Thoracic aorta (tissue), 2 donors: ENCODE data around the gene FN1. TPM values are rescaled to one million over a fixed set of nuclear protein-coding genes. Genes with fewer than 3 reads are reported as not detected.
A peak's percentile ranks its signal among the peaks of the same experiment; 100 is the strongest.
"Not testable (repeated sequence)": the region's sequence is repeated elsewhere in the genome, so short reads cannot be mapped to it uniquely, and the experiment has no call there.

Experiments
- ATAC-seq: fragments of 150-250 bp; one replicate; pipeline ENCODE4 v1.8.0; 2017; ENCODE audit warnings: low read depth; ENCODE audit not compliant: insufficient number of reproducible peaks, low FRiP score
- DNase-seq: peaks from one replicate; pipeline ENCODE4 v3.0.0-alpha.2; 2020; ENCODE audit warnings: low spot score
- H3K27ac ChIP-seq, 2 donors: fragments of 200-600 bp; sonication (generic); 1 replicate in 1 of 2; 2 replicates in 1 of 2; pipeline ENCODE4 v1.5.1; 2016; ENCODE audit warnings: mild to moderate bottlenecking in 2 of 2, moderate library complexity in 2 of 2
- H3K27me3 ChIP-seq: fragments of 200-600 bp; sonication (generic); replicated peaks from 2 replicates; pipeline ENCODE4 v1.6.0; 2016; ENCODE audit warnings: mild to moderate bottlenecking; ENCODE audit not compliant: insufficient read depth
- H3K36me3 ChIP-seq: fragments of 200-600 bp; sonication (generic); one replicate; pipeline ENCODE4 v1.5.1; 2016
- H3K4me1 ChIP-seq, 2 donors: fragments of 200-600 bp; sonication (generic); 1 replicate in 1 of 2; 2 replicates in 1 of 2; pipeline versions ENCODE4 v1.5.1 to v1.6.0; 2016; ENCODE audit warnings: low read depth in 2 of 2, mild to moderate bottlenecking in 1 of 2; ENCODE audit not compliant: control insufficient read depth in 1 of 2
- H3K4me3 ChIP-seq: fragments of 200-600 bp; sonication (generic); 2 replicates; pipeline ENCODE4 v1.5.1; 2016; ENCODE audit warnings: mild to moderate bottlenecking
- H3K9me3 ChIP-seq: fragments of 200-600 bp; sonication (generic); 2 replicates; pipeline ENCODE4 v1.5.1; 2016
- total RNA-seq, 2 donors: library from RNA; depleted of rRNA; stranded (reverse); fragments of >200 nt; gene quantifications; one replicate each; pipeline versions ENCODE4 v1.1.0 to v1.2.3, GENCODE V29; 2016
- TF ChIP-seq, protein P1 (sequence below): fragments of 200-600 bp; sonication (generic); IDR thresholded peaks from one replicate; pipeline ENCODE4 v1.5.1; 2019; ENCODE audit warnings: antibody characterized with exemption

Gene FN1
- total RNA-seq, 2 donors from 2014 or later = 6,415 to 8,882 TPM

DNA sequence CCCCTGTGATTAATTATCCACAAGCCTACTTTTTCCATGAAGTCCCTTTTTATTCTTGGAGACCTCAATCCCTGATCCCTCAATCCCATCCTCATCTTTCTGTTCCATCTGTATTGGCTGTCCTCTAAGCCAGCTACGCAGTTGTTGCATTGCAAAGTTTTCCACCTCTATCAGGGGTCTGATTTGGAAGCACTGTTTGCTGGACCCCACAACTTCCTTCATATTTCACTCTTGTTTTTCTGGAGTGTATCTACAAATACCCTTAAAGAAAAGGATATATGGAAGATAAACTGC is 22.4 kb downstream of the FN1 start:
- Histone ChIP-seq H3K4me1 (peaks cover 7 to 70% of the 10 kb centered on the region in 2 donors), H3K4me3 (no peak overlapping the region), H3K27me3 (no peaks in the 10 kb centered on the region), H3K27ac (peak overlapping the region; percentile 5 to 16), H3K36me3 (peaks cover 59% of the 10 kb centered on the region), H3K9me3 (no peaks in the 10 kb centered on the region)
- no peak for DNase-seq
- TF ChIP-seq, protein P1, sequence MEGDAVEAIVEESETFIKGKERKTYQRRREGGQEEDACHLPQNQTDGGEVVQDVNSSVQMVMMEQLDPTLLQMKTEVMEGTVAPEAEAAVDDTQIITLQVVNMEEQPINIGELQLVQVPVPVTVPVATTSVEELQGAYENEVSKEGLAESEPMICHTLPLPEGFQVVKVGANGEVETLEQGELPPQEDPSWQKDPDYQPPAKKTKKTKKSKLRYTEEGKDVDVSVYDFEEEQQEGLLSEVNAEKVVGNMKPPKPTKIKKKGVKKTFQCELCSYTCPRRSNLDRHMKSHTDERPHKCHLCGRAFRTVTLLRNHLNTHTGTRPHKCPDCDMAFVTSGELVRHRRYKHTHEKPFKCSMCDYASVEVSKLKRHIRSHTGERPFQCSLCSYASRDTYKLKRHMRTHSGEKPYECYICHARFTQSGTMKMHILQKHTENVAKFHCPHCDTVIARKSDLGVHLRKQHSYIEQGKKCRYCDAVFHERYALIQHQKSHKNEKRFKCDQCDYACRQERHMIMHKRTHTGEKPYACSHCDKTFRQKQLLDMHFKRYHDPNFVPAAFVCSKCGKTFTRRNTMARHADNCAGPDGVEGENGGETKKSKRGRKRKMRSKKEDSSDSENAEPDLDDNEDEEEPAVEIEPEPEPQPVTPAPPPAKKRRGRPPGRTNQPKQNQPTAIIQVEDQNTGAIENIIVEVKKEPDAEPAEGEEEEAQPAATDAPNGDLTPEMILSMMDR = no peak
- no peak for ATAC-seq

DNA sequence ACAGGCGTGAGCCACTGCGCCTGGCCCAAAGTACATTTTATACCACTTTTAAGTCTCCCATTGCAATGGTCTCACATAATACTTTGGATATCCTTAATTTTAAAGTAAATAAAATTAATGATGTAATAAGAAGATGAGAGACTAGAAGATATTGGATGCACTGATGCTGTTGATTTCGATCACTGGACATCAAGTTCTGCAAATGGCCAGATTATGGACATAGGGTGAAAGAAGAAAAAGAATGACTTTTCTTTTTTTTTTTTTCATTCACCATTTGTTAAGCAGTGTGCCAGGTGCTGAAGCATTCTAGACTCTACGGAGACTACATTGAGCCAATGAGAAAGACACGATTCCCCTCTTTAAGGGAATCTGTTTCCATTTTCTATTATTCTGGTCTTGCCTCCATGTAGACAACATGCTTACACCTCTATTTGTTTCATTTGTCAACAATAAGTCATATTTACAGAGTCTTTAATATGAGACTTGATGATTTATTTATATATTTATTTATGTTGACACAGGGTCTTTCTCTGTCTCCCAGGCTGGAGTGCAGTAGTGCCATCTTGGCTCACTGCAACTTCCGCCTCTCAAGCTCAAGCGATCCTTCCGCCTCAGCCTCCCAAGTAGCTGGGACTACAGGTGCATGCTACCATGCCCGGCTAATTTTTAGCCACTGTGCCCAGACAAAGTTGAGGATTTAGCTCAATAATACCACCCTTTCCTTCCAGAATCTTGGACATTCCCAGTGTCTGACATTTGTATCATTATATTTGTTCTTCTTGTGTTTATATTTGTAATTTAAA is 23.7 kb downstream of the FN1 start:
- DNase-seq (no peak), ATAC-seq (no peak)
- no peaks in the 10 kb centered on the region for H3K27me3 ChIP-seq
- H3K4me1 ChIP-seq = peaks cover 4 to 57% of the 10 kb centered on the region in 2 donors
- no peak overlapping the region for H3K4me3 ChIP-seq
- H3K27ac ChIP-seq = peak overlapping the region; percentile 39 to 62
- TF ChIP-seq, protein P1 = no peak
- H3K36me3 ChIP-seq = peaks cover 58% of the 10 kb centered on the region
- no peaks in the 10 kb centered on the region for H3K9me3 ChIP-seq

DNA sequence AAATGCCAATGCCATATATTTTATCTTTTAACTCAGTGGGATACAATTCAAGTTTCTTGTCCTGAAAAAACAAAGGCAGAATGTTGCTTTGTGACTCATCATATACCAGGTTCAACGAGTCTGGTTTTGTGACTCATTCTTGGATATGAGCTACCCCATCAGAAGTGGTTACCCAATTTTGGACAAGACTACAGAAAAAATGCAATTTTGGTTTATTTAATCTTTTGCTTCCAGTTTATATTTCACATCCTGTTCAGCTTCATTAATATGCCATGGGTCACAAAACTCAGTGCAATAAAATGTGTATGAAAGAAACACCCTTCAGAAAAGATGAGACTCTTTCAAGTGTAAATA is 25.0 kb downstream of the FN1 start:
- Histone ChIP-seq H3K9me3 (no peaks in the 10 kb centered on the region), H3K4me1 (peaks cover 4 to 52% of the 10 kb centered on the region in 2 donors), H3K36me3 (peaks cover 70% of the 10 kb centered on the region), H3K27ac (peak overlapping the region; percentile 51 to 62), H3K27me3 (no peaks in the 10 kb centered on the region), H3K4me3 (no peak overlapping the region)
- TF ChIP-seq, protein P1 = no peak
- peak; percentile 97 for ATAC-seq
- DNase-seq = no peak

DNA sequence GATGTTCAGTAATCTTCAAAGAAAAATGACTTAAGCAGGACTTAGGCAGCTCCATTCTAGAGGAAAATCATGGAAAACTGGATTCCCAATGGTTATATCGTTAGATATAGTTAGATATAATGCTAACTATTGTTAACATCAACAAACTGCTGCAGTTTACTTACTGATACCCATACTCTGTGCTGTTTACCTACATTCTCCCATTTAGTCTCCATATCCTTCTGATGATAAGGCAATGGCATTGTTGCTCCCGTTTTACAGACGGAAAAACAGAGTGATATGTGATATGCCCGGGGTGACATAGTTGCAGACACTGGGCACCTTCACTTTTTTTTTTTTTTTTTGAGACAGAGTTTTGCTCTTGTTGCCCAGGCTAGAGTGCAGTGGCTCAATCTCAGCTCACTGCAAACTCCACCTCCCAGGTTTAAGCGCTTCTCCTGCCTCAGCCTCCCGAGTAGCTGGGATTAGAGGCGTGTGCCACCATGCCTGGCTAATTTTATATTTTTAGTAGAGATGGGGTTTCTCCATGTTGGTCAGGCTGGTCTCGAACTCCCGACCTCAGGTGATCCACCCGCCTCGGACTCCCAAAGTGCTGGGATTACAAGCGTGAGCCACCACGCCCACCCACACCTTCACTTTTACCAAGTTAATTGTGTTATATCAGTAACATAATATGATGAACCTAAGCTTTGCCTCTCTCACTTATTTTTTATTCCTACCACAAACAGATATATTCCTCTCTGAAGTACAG is 25.5 kb downstream of the FN1 start:
- not testable (repeated sequence) for H3K27me3 ChIP-seq, H3K9me3 ChIP-seq, DNase-seq, ATAC-seq, H3K4me3 ChIP-seq
- peaks cover 4 to 50% of the 10 kb centered on the region in 2 donors for H3K4me1 ChIP-seq
- peaks cover 74% of the 10 kb centered on the region for H3K36me3 ChIP-seq
- H3K27ac ChIP-seq = peak overlapping the region; percentile 51 to 62

DNA sequence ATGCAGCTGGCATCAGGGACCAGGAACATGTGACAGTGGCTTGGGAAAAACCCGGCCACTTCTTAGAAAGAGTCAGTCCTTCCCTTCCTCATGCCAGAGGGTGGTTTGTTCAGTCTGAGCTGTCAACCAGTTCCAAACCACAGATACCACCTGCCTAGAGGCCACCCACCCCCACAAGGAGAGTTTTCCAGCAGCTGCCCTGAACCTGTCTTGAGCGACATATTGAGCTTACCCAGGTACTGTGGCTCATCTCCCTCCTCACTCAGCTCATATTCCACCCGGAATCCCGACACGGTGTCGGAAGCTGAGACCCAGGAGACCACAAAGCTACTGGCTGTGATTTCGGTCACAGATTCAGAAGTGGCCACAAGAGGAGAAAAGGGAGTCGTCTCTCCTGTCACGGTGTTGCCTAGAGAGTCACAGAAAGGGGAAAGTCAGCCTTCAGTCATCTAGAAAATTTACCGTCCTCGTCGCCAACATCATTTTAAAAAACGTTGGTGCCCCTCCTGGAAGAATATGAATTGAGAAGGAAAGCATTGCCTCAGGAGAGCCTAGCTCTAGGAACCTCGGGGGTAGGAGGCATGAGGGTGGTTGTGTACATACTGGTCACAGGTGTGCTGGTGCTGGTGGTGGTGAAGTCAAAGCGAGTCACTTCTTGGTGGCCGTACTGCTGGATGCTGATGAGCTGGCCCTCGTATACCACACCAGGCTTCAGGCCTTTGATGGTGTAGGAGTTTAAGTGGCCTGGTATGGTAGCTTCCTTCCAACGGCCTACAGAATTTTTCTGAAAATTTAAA is 26.3 kb downstream of the FN1 start:
- ATAC-seq (no peak), DNase-seq (no peak)
- H3K27me3 ChIP-seq = no peaks in the 10 kb centered on the region
- no peak overlapping the region for H3K4me3 ChIP-seq
- TF ChIP-seq, protein P1 = no peak
- peaks cover 7 to 54% of the 10 kb centered on the region in 2 donors for H3K4me1 ChIP-seq
- peak overlapping the region; percentile 48 to 51 for H3K27ac ChIP-seq
- no peaks in the 10 kb centered on the region for H3K9me3 ChIP-seq
- H3K36me3 ChIP-seq = peaks cover 77% of the 10 kb centered on the region

DNA sequence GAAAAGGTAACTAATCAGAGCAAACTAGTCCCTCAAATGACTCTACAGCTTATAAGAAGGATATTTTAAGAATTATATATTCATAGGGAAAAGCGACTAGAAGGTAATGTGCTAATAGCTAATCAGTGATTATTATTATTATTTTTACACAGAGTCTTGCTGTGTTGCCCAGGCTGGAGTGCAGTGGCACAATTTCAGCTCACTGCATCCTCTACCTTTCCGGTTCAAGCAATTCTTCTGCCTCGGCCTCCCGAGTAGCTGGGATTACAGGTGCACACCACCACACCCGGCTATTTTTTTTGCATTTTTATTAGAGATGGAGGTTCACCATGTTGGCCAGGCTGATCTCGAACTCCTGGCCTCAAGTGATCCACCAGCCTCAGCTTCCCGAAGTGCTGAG is 27.4 kb downstream of the FN1 start:
- peaks cover 76% of the 10 kb centered on the region for H3K36me3 ChIP-seq
- not testable (repeated sequence) for H3K4me3 ChIP-seq, H3K9me3 ChIP-seq, H3K27me3 ChIP-seq, DNase-seq, ATAC-seq
- peak overlapping the region; percentile 48 to 51 for H3K27ac ChIP-seq
- H3K4me1 ChIP-seq = peaks cover 7 to 57% of the 10 kb centered on the region in 2 donors
